Bone marrow (tissue), 2 donors: ENCODE measurements around the gene APC2.
"Not testable (repeated sequence)": the region's sequence is repeated elsewhere in the genome, so short reads cannot be mapped to it uniquely, and the experiment has no call there.

Experiments
- DNase-seq, 2 donors: peaks; one replicate each; lab custom pipeline; 2025; lab: John Stamatoyannopoulos, UW

The APC2 gene

DNA sequence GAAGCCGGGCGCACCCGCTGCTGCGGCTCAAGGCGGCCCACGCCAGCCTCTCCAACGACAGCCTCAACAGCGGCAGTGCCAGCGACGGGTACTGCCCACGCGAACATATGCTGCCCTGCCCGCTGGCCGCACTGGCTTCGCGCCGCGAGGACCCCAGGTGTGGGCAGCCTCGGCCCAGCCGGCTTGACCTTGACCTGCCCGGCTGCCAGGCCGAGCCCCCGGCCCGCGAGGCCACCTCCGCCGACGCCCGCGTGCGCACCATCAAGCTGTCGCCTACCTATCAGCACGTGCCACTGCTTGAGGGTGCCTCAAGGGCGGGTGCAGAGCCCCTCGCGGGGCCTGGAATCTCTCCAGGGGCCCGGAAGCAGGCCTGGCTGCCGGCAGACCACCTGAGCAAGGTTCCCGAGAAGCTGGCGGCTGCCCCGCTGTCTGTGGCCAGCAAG is 16.1 kb downstream of the APC2 start:
- DNase-seq, result no peak

DNA sequence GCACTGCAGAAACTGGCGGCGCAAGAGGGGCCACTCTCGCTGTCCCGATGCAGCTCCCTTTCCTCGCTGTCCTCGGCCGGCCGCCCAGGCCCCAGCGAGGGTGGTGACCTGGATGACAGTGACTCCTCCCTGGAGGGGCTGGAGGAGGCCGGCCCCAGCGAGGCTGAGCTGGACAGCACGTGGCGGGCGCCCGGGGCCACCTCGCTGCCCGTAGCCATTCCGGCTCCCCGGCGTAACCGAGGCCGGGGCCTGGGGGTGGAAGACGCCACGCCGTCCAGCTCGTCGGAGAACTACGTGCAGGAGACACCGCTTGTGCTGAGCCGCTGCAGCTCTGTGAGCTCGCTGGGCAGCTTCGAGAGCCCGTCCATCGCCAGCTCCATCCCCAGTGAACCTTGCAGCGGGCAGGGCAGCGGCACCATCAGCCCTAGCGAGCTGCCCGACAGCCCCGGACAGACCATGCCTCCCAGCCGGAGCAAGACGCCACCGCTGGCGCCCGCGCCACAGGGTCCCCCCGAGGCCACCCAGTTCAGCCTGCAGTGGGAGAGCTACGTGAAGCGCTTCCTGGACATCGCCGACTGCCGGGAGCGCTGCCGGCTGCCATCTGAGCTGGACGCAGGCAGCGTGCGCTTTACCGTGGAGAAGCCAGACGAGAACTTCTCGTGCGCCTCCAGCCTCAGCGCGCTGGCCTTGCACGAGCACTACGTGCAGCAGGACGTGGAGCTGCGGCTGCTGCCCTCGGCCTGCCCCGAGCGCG is 16.7 kb downstream of the APC2 start:
- DNase-seq, result no peak

DNA sequence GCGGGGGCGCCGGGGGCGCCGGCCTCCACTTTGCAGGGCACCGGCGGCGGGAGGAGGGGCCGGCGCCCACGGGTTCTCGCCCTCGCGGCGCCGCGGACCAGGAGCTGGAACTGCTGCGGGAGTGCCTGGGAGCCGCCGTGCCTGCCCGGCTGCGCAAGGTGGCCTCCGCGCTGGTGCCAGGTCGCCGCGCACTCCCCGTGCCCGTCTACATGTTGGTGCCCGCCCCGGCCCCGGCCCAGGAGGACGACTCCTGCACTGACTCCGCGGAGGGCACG is 17.2 kb downstream of the APC2 start:
- DNase-seq, result no peak

DNA sequence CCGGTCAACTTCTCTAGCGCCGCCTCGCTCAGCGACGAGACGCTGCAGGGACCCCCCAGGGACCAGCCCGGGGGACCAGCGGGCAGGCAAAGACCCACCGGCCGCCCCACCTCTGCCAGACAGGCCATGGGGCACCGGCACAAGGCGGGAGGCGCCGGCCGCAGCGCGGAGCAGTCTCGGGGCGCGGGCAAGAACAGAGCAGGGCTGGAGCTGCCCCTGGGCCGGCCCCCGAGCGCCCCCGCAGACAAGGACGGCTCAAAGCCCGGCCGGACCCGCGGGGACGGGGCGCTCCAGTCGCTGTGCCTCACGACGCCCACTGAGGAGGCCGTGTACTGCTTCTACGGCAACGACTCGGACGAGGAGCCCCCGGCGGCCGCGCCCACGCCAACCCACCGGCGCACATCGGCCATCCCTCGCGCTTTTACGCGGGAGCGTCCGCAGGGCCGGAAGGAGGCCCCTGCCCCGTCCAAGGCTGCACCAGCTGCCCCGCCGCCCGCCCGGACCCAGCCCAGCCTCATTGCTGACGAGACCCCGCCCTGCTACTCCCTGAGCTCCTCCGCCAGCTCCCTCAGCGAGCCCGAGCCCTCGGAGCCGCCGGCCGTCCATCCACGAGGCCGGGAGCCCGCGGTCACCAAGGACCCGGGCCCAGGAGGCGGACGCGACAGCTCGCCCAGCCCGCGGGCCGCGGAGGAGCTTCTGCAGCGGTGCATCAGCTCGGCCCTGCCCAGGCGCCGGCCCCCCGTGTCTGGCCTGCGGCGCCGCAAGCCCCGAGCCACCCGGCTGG is 17.8 kb downstream of the APC2 start:
- DNase-seq, result no peak

DNA sequence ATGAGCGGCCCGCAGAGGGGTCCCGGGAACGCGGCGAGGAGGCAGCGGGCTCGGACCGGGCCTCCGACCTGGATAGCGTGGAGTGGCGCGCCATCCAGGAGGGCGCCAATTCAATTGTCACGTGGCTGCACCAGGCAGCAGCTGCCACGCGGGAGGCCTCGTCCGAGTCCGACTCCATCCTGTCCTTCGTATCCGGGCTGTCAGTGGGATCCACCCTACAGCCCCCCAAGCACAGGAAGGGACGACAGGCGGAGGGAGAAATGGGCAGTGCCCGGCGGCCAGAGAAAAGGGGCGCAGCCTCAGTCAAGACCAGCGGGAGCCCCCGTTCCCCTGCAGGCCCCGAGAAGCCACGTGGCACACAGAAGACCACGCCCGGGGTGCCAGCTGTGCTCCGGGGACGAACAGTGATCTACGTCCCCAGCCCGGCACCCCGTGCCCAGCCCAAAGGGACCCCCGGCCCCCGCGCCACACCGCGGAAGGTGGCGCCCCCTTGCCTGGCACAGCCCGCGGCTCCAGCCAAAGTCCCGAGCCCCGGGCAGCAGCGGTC is 18.4 kb downstream of the APC2 start:
- no peak for DNase-seq

DNA sequence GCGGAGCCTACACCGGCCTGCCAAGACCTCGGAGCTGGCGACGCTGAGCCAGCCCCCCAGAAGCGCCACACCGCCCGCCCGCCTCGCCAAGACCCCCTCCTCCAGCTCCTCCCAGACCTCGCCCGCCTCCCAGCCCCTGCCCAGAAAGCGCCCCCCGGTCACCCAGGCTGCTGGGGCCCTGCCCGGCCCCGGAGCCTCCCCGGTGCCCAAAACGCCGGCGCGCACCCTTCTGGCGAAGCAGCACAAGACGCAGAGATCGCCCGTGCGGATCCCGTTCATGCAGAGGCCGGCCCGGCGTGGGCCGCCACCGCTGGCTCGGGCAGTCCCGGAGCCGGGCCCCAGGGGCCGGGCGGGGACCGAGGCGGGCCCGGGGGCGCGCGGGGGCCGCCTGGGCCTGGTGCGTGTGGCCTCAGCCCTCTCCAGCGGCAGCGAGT is 18.9 kb downstream of the APC2 start:
- peak in 1 of 2 donors; percentile 27 for DNase-seq

DNA sequence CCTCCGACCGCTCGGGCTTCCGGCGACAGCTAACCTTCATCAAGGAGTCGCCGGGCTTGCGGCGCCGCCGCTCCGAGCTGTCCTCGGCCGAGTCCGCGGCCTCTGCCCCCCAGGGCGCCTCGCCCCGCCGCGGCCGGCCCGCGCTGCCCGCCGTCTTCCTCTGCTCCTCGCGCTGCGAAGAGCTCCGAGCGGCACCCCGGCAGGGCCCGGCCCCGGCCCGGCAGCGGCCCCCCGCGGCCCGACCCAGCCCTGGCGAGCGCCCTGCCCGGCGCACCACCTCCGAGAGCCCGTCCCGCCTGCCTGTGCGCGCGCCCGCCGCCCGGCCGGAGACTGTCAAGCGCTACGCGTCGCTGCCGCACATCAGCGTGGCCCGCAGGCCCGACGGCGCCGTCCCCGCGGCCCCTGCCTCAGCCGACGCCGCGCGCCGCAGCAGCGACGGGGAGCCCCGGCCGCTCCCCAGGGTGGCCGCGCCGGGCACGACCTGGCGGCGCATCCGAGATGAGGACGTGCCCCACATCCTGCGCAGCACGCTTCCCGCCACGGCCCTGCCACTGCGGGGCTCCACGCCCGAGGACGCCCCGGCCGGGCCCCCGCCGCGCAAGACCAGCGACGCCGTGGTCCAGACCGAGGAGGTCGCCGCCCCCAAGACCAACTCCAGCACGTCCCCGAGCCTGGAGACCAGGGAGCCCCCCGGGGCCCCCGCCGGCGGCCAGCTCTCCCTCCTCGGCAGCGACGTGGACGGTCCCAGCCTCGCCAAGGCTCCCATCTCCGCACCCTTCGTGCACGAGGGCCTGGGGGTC is 19.5 kb downstream of the APC2 start:
- no peak for DNase-seq

DNA sequence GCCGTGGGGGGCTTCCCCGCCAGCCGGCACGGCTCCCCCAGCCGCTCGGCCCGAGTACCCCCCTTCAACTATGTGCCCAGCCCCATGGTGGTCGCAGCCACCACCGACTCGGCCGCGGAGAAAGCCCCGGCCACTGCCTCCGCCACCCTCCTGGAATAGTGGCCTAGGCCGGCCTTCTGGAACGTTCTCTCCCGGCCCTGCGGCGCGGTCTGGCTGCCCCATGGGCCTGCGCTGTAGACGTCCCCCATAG is 20.1 kb downstream of the APC2 start:
- DNase-seq, result no peak

DNA sequence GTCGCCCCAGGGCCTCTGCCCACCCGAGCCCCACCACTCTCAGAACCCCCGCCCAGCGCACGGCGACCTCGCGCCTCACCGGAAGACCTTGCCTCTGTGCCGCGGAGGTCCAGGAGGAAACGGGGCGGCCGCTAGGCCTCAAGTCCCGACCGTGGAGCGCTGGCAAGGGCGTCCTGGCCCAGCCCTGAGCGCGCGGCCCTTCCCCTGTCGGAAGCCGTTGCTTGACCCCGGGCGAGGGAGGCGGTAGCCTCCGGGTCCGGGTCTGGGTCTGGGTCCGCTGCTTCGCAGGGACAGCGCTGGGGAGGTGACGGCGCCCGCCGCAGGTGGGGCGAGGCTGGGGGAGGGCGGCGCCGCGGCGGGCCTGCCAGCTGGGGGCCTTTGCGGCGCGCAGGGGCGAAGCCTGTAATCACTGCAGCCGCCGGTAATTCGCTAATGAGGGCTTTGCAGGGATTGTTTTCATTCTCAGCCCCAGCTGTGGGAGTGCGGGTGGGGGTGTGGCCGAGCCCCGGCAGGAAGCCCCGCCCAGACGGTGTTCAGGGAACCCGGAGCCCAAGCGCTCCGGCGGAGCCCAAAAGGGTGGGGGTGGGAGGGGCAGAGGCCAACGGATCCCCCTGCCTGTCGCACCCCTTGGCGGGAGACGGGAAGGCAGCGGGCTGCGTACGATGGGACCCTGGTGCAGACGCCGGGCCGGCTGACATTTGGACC is 20.5 kb downstream of the APC2 start:
- DNase-seq, result no peak

DNA sequence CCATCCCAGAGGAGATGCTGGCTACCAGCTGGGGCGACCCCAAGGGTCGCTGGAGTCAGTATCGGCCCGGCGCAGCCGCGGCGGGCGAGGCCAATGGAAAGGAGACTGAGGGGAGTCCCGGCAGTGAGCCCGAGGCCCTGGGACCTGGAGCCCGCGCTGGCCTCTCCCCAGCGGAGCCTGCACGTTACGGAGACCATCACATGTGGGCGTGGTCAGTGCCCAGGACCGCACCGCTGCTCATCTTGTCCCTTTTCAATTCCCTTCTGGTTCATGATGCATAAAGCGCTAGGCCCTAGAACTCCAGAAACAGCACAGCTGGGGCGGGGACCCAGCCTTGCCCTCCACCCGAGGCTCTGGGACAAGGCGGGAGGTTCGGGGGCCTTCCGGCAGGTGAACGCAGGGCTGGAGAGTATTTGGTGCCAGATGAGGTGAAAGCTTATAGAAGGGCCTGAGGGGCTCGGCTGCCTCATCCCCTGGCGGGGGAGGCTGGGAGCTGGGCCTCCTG is 21.1 kb downstream of the APC2 start:
- DNase-seq, result no peak

DNA sequence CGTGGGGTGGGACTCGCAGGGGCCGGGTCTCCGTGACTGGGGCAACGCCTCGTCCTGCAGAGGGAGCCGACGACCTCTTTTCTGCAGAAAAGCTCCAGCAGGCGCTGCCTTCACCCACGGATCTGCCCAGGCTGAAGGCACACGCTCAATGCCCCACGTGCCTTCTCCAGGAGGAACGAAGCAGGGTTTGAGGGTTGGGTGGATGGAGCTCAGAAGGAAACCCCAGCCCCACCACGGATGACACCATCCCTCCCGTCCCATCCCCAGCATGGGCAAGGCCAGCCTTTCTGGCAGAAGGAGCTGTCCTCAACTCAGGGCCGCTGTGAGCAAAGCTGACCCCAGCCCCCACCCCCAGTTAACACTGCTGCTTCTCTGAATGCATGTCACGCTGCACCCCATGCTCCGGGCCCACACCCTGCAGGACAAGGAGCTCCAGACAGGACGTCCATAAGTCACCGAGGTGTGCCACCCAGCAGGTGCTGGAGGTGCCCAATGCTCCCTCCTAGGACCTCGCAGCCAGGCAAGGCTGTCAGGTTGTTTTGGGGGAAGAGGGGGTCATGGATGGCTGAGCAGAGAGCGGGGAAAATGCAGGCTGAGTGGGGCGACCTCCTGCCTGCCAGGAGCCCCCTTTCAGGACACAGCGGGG is 21.7 kb downstream of the APC2 start:
- no peak for DNase-seq

DNA sequence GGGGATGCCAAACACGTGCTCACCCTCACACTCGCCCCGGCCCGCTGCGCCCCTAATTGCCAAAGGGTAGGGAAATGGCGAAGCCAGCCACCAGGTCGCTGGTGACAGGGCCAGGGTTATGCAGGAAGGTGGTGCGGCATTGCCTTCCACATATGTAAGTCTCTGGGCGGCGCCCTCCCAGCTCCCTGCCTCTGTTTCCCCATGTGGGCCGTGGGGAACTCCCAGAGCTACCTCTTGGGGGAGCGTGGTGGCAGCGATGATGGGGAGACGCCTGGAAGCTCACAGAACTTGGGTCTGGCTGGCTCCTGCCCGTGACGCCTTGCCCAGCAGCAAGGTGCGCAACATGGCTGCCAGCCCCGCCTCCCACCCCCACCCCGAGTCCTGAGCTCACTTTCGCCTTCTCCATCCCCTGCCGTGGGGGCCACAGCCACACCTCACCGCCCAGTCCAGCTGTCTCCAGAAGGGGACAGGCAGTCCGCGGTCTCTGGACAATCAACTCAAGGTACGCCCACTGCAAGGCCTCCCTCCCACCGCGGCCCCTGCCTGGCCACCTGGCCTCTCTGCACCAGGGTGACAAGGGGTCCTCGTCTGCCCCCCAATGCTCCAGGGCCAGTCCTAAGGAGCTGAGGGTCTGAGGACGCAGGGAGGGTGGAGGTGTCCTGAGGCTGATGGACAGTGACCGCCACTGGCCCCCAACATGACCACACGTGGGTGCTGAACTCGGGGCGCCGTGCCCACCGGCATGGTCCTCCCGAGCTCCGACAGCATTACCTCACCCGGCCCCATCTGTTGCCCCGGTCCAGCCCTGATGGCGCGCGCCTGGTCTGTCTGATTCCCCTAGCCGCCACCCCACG is 22.5 kb downstream of the APC2 start:
- no peak for DNase-seq

DNA sequence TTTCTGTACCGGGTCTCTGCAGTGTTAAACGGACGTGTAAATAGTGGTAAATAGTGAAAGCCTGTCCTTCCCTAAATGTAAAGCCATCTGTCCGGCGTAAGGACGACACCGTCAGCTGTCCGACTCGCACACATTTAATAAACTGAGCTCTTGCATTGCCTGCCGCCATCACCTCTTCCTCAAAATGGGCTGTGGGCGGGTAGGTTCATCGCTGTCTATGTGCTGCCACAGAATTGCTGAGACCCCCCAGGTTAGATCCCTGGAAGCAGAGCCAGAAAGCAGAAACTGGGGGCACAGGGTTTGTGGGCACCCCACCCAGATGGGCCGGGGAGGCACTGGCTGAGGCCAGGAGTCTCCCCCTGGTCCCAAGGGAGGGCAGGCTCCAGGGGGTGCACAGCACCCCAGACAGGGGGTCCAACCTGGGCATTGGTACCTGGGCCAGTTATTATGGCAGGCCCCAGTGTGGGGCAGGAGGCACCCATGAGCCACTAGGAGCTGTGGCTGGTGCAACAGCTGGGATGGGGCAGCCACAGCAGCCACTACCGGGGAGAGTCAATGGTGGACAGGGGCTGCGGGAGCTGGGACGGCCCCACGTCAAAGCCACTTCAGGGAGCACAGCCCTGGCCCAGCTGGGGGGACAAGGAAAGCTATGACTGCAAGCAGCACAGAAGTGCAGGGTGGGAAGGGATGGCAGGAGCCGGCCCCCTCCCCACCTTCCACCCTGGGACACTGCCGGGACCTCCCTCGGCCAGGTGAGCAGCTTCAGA is 23.3 kb downstream of the APC2 start:
- no peak for DNase-seq

DNA sequence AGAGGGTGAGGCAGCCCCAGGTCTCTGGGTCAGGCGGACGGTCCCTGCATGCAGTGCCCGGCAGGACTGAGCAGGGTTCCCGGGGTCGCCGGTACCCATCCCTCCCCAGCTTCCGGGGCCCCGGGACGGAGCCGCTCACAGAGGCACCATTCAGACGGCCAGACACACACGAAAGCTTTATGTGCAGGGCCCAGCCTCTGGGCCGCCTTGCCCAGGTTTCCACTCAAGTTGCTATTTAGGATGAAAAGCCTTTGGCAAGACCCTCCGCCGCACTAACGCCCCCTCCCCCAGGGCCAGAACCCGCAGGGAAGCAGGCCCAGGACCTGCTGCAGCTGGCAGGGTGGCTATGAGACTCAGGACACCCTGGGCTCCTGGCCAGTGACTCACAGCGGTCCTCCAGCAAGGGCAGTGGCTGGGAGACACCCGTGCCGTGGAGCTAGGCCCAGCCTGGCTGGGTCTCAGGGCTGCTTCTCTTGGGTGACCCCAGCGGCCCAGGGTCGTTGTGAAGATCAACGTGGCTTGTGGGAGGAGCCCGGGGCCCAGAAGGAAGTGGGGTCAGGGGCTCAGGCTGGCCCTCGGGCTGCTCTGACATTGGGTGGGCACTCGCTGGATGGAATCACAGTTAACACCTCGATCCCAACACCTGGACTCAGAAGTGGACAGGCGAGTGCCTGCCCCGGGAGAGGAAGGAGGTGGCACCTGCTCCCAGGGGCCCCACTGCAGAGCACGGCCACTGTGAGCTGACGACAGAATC is 24.3 kb downstream of the APC2 start:
- DNase-seq, result no peak

DNA sequence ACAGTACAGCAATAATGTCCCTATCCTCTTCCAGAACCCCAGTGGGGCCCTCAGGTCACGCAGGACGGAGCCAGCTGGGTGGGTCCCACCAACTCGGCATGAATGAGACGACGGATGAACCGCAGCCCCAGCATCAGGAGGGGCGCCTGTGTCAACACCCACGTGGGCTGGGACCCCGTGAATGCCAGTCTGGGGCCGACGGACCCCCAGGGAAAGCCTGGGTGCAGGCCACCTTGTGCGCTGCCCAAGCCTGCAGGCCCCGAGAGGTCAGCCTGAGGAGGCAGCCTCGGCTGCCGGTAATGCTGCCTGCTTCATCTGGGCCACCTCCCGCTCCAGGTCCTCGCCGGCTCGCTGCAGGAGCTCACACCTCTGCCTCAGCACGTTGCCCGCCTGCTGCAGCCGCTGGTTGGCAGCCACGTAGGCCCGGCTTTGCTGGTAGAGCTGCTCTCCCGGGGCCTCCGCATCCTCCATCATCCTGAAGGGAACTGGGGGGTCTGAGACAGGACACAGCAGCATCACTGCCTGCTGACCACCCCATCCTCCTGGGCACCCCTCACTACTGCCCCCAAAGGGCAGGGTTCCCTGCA is 24.9 kb downstream of the APC2 start:
- DNase-seq, result no peak

DNA sequence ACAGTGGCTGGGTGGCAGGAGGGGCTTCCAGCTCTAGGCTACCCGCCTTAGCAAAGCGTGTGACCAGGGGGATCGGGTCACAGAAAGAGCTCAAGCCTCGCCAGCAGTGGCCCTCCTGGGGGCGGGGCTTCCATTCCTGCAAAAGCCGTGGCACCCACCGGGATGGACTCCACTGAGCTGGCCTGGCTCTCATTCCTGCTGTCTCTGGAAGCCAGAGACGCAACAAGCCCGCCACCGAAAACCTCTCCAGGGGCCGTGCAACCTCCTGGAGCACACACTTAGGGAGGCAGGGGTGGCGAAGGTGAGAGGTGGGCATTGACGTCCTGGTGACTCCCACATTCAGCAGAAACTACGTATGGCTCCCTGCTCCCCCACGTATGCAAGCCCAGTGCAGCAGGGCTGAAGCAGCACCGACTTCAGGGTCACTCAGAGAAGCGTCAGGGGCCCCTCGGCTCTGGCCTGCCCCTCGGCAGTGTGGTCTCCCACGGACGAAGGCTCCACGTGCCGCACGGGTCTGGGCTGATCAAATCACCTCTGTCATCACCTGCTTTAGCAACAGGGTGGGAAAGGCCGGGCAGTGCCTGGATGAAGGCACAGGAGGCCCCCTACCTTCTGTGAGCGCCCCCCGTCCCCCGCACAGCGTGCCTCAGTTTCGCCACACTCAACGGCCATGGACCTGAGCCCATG is 26.0 kb downstream of the APC2 start:
- DNase-seq, result no peak

DNA sequence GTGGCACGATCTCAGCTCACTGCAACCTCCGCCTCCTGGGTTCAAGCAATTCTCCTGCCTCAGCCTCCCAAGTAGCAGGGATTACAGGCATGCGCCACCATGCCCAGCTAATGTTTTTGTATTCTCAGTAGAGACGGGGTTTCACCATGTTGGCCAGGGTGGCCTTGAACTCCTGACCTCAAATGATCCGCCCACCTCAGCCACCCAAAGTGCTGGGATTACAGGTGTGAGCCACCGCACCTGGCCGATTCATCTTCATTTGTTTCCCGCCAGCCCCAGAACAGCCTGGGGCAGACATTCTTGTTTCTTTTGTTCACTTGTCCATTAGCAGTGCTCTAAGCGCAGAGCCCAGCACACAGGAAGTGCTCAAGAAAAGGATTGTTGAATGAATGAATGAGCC is 27.1 kb downstream of the APC2 start:
- not testable (repeated sequence) for DNase-seq
